Smooth muscle cell (in vitro differentiated cells): ENCODE results near the gene GJD3. TPM values are rescaled to one million over a fixed set of nuclear protein-coding genes. Genes with fewer than 3 reads are reported as not detected.

Experiments used
- DNase-seq: peaks from one replicate; lab custom pipeline; 2025; ENCODE audit not compliant: unreplicated experiment; lab: John Stamatoyannopoulos, UW
- H2AFZ ChIP-seq: fragments of 200-600 bp; sonication (generic); 2 replicates; pipeline ENCODE4 v1.6.0; 2016; ENCODE audit warnings: antibody characterized with exemption, low read depth, mild to moderate bottlenecking
- H3F3A ChIP-seq: fragments of 200-600 bp; sonication (generic); 2 replicates; pipeline ENCODE4 v1.6.0; 2017; ENCODE audit warnings: antibody characterized with exemption, low read depth
- H3K27ac ChIP-seq: fragments of 200-600 bp; sonication (generic); 2 replicates; pipeline ENCODE4 v1.5.1; 2016; ENCODE audit warnings: low read depth, mild to moderate bottlenecking
- H3K27me3 ChIP-seq: fragments of 200-600 bp; sonication (generic); 2 replicates; pipeline ENCODE4 v1.6.1; 2016; ENCODE audit warnings: low read depth, mild to moderate bottlenecking
- H3K36me3 ChIP-seq: fragments of 200-600 bp; sonication (generic); 2 replicates; pipeline ENCODE4 v1.5.1; 2016; ENCODE audit warnings: low read depth
- H3K4me1 ChIP-seq: fragments of 200-600 bp; sonication (generic); 2 replicates; pipeline ENCODE4 v1.5.1; 2016; ENCODE audit warnings: low read depth
- H3K4me2 ChIP-seq: fragments of 200-600 bp; sonication (generic); 2 replicates; pipeline ENCODE4 v1.6.0; 2016; ENCODE audit warnings: mild to moderate bottlenecking
- H3K4me3 ChIP-seq: fragments of 200-600 bp; sonication (generic); 2 replicates; pipeline ENCODE4 v1.5.1; 2016; ENCODE audit warnings: mild to moderate bottlenecking
- H3K79me2 ChIP-seq: fragments of 200-600 bp; sonication (generic); 2 replicates; pipeline ENCODE4 v1.6.0; 2016; ENCODE audit warnings: low read depth, mild to moderate bottlenecking
- H3K9ac ChIP-seq: fragments of 200-600 bp; sonication (generic); 2 replicates; pipeline ENCODE4 v1.6.0; 2016; ENCODE audit warnings: low read depth
- H3K9me3 ChIP-seq: fragments of 200-600 bp; sonication (generic); replicated peaks from 2 replicates; pipeline ENCODE4 v1.5.1; 2016; ENCODE audit warnings: low read depth
- H4K20me1 ChIP-seq: fragments of 200-600 bp; sonication (generic); 2 replicates; pipeline ENCODE4 v1.6.0; 2016; ENCODE audit warnings: low read depth
- CTCF ChIP-seq: fragments of 200-600 bp; sonication (generic); IDR thresholded peaks from 2 replicates; pipeline ENCODE4 v1.5.1; 2017; ENCODE audit warnings: borderline replicate concordance, mild to moderate bottlenecking, antibody characterized with exemption; ENCODE audit not compliant: insufficient read depth, poor library complexity, severe bottlenecking
- WGBS: methylation state at CpG from one replicate; pipeline ENCODE4 v1.1.7; 2016; ENCODE audit warnings: low lambda C conversion rate; 5-methylcytosine and 5-hydroxymethylcytosine counted together
- polyA plus RNA-seq: library from polyadenylated mRNA; unstranded; fragments of >200 nt; fragmentation: Nextera tagmentation; extraction: Ambion mirVana; gene quantifications from 2 replicates; pipeline ENCODE4 v1.2.1, GENCODE V29; 2016
- total RNA-seq: library from RNA; depleted of rRNA; stranded (reverse); fragments of >200 nt; gene quantifications from 2 replicates; pipeline ENCODE4 v1.2.3, GENCODE V29; 2014

The GJD3 gene
- total and polyA plus RNA-seq, 2 experiments from 2014 or later, result 0.30 TPM; not detected in 1

- WGBS, result under 1% methylated on average over 14 of the region's 55 CpGs
- peaks cover 12% of the 10 kb centered on the region for H3F3A ChIP-seq
- H3K79me2 ChIP-seq, result peaks cover 41% of the 10 kb centered on the region
- peak overlapping the region; percentile 89 for H3K27ac ChIP-seq
- peak overlapping the region; percentile 90 for H3K4me3 ChIP-seq
- H3K36me3 ChIP-seq, result no peaks in the 10 kb centered on the region
- no peaks in the 10 kb centered on the region for H3K9me3 ChIP-seq
- H3K4me2 ChIP-seq, result peak overlapping the region; percentile 99
- DNase-seq, result peak; percentile 85
- H3K9ac ChIP-seq, result peak overlapping the region; percentile 91
- TF ChIP-seq CTCF, result no peak
- H3K4me1 ChIP-seq, result peaks cover 49% of the 10 kb centered on the region
- H3K27me3 ChIP-seq, result no peaks in the 10 kb centered on the region
- H4K20me1 ChIP-seq, result peaks cover 80% of the 10 kb centered on the region
- no peak overlapping the region for H2AFZ ChIP-seq
Observed at GRCh38 chr17:40341808-40342503, 22.6 kb downstream of the GJD3 start.

GRCh38 chr17:40340880-40341807, 23.4 kb downstream of the GJD3 start:
- H3K36me3 ChIP-seq, result no peaks in the 10 kb centered on the region
- H3K79me2 ChIP-seq, result peaks cover 34% of the 10 kb centered on the region
- H3F3A ChIP-seq, result peaks cover 12% of the 10 kb centered on the region
- H3K4me2 ChIP-seq, result peak overlapping the region; percentile 99
- H2AFZ ChIP-seq, result peak overlapping the region; percentile 44
- TF ChIP-seq CTCF, result no peak
- peaks cover 40% of the 10 kb centered on the region for H3K4me1 ChIP-seq
- no peaks in the 10 kb centered on the region for H3K9me3 ChIP-seq
- H3K4me3 ChIP-seq, result peak overlapping the region; percentile 90
- peak overlapping the region; percentile 91 for H3K9ac ChIP-seq
- H3K27me3 ChIP-seq, result no peaks in the 10 kb centered on the region
- peak; percentile 74 for DNase-seq
- under 1% methylated on average over 42 of the region's 55 CpGs for WGBS
- peak overlapping the region; percentile 89 for H3K27ac ChIP-seq
- H4K20me1 ChIP-seq, result peaks cover 81% of the 10 kb centered on the region

- H3K4me1 ChIP-seq, result peaks cover 32% of the 10 kb centered on the region
- H3K9me3 ChIP-seq, result no peaks in the 10 kb centered on the region
- peaks cover 12% of the 10 kb centered on the region for H3F3A ChIP-seq
- H3K79me2 ChIP-seq, result peaks cover 35% of the 10 kb centered on the region
- no peak overlapping the region for H3K9ac ChIP-seq
- peaks cover 81% of the 10 kb centered on the region for H4K20me1 ChIP-seq
- no peak overlapping the region for H2AFZ ChIP-seq
- 100% methylated on average over 1 of the region's 1 CpG for WGBS
- no peak for TF ChIP-seq CTCF
- no peak overlapping the region for H3K4me3 ChIP-seq
- no peak overlapping the region for H3K4me2 ChIP-seq
- no peak for DNase-seq
- H3K36me3 ChIP-seq, result no peaks in the 10 kb centered on the region
- H3K27me3 ChIP-seq, result no peaks in the 10 kb centered on the region
- H3K27ac ChIP-seq, result peak overlapping the region; percentile 89
Observed at GRCh38 chr17:40340327-40340726, 24.2 kb downstream of the GJD3 start.
